ENCODE measurements around the gene ACAA1.
A peak's percentile ranks its signal among the peaks of the same experiment; 100 is the strongest.
"Not testable (repeated sequence)": the region's sequence is repeated elsewhere in the genome, so short reads cannot be mapped to it uniquely, and the experiment has no call there.

ACAA1 gene

GRCh38 chr3:38153221-38153620 is 16.3 kb upstream of the ACAA1 start:
- DNase-seq = no peak

GRCh38 chr3:38152609-38153008 is 15.7 kb upstream of the ACAA1 start:
- no peak for DNase-seq

- DNase-seq = no peak
Observed at GRCh38 chr3:38151667-38152265, 14.8 kb upstream of the ACAA1 start.

- no peak for DNase-seq
Observed at GRCh38 chr3:38150780-38151528, 14.0 kb upstream of the ACAA1 start.

GRCh38 chr3:38149708-38150107 is 12.8 kb upstream of the ACAA1 start:
- DNase-seq = no peak

- DNase-seq = no peak
Observed at GRCh38 chr3:38148311-38148882, 11.5 kb upstream of the ACAA1 start.

GRCh38 chr3:38147421-38147820 is 10.5 kb upstream of the ACAA1 start:
- no peak for DNase-seq

- DNase-seq = no peak
Observed at GRCh38 chr3:38146504-38146903, 9.6 kb upstream of the ACAA1 start.

GRCh38 chr3:38143511-38143910 is 6.6 kb upstream of the ACAA1 start:
- DNase-seq = no peak

GRCh38 chr3:38142959-38143358 is 6.0 kb upstream of the ACAA1 start:
- no peak for DNase-seq

- no peak for DNase-seq
Observed at GRCh38 chr3:38141952-38142273, 5.0 kb upstream of the ACAA1 start.

- DNase-seq = no peak
Observed at GRCh38 chr3:38141173-38141951, 4.4 kb upstream of the ACAA1 start.

GRCh38 chr3:38140326-38141172 is 3.6 kb upstream of the ACAA1 start:
- DNase-seq = no peak

- no peak for DNase-seq
Observed at GRCh38 chr3:38139652-38140051, 2.7 kb upstream of the ACAA1 start.

GRCh38 chr3:38139191-38139590 is 2.3 kb upstream of the ACAA1 start:
- DNase-seq = no peak

- peak; percentile 44 for DNase-seq
Observed at GRCh38 chr3:38138349-38139190, 1.6 kb upstream of the ACAA1 start, which contains the start of gene MYD88. TSS of gene MYD88 (plus strand) at chr3:38138661. CDS start at chr3:38138701, 40 bp downstream.

GRCh38 chr3:38137615-38138348 is 855 bp upstream of the ACAA1 start:
- DNase-seq = no peak

- no peak for DNase-seq
Observed at GRCh38 chr3:38136393-38136776, 542 bp downstream of the ACAA1 start.

- DNase-seq = not testable (repeated sequence)
Observed at GRCh38 chr3:38135621-38136277, 1.2 kb downstream of the ACAA1 start.

- not testable (repeated sequence) for DNase-seq
Observed at GRCh38 chr3:38134517-38135143, 2.3 kb downstream of the ACAA1 start.
